GM12878 (cell line): ENCODE results near the gene GNG13. TPM values are rescaled to one million over a fixed set of nuclear protein-coding genes. Genes with fewer than 3 reads are reported as not detected.

Experiments
- ATAC-seq: fragments of 200-7000 bp; cut with Tn5 transposase; 3 replicates; pipeline ENCODE4 v1.9.1; 2020; ENCODE audit warnings: mild to moderate bottlenecking, moderate library complexity
- BruUV-seq: library from RNA; stranded (reverse); fragments of 400-500 nt; replicated peaks from 2 replicates; lab custom pipeline; 2021; lab: Mats Ljungman, UMichigan
- CTCF ChIA-PET: fragments of 300-600 bp; sonication (Branson Sonifier 250); formaldehyde crosslinking; extraction: SDS; loops from one replicate; lab custom pipeline; 2021; ENCODE audit warnings: inconsistent platforms; lab: Yijun Ruan, JAX
- POLR2A ChIA-PET: fragments of 350-600 bp; formaldehyde crosslinking; extraction: SDS; loops from one replicate; lab custom pipeline; 2021; ENCODE audit warnings: inconsistent platforms; lab: Charles Lee
- RAD21 ChIA-PET: fragments of 300-600 bp; sonication (Branson Sonifier 250); formaldehyde crosslinking; loops from one replicate; lab custom pipeline; 2023; ENCODE audit warnings: antibody characterized with exemption; ENCODE audit not compliant: unreplicated experiment; lab: Charles Lee
- SMC1A ChIA-PET: fragments of 300-600 bp; sonication (Branson Sonifier 250); formaldehyde crosslinking; loops from one replicate; lab custom pipeline; 2023; ENCODE audit not compliant: unreplicated experiment, uncharacterized antibody; lab: Charles Lee
- DNase-seq: peaks from one replicate; pipeline ENCODE4 v3.0.0-alpha.2; 2011; ENCODE audit warnings: low read depth, low spot score
- FAIRE-seq: peaks from 3 replicates; lab custom pipeline; 2011; peaks lifted over from hg19 to GRCh38; lab: Jason Lieb, UNC
- H2AFZ ChIP-seq: 2 replicates; pipeline ENCODE4 v1.6.0; 2011; ENCODE audit warnings: low read depth, low read length, control low read depth; ENCODE audit not compliant: control insufficient read depth
- H3K27ac ChIP-seq: 2 replicates; pipeline ENCODE4 v1.5.1; 2011; ENCODE audit warnings: control low read depth; ENCODE audit not compliant: control insufficient read depth, insufficient read depth
- H3K27me3 ChIP-seq, 2 experiments: replicated peaks in 1 of 2; 2 replicates each; pipeline versions ENCODE4 v1.6.0 to v1.6.1; 2011; ENCODE audit warnings: low read length in 1 of 2; ENCODE audit not compliant: control insufficient read depth in 2 of 2, insufficient read depth in 2 of 2
- H3K36me3 ChIP-seq, 2 experiments: 2 replicates each; pipeline ENCODE4 v1.5.1; 2011; ENCODE audit warnings: low read length in 1 of 2; ENCODE audit not compliant: control insufficient read depth in 2 of 2, insufficient read depth in 2 of 2
- H3K4me1 ChIP-seq: 2 replicates; pipeline ENCODE4 v1.6.1; 2011; ENCODE audit warnings: mild to moderate bottlenecking, low read length, moderate library complexity, mixed read lengths; ENCODE audit not compliant: control insufficient read depth, insufficient read depth
- H3K4me2 ChIP-seq: 2 replicates; pipeline ENCODE4 v1.6.0; 2011; ENCODE audit warnings: control low read depth; ENCODE audit not compliant: control insufficient read depth, insufficient read depth
- H3K4me3 ChIP-seq: fragments of 200-600 bp; sonication (generic); 2 replicates; pipeline ENCODE4 v1.5.1; 2016
- H3K79me2 ChIP-seq: 2 replicates; pipeline ENCODE4 v1.6.0; 2011; ENCODE audit warnings: low read length; ENCODE audit not compliant: control insufficient read depth, insufficient read depth
- H3K9ac ChIP-seq: 2 replicates; pipeline ENCODE4 v1.8.0; 2011; ENCODE audit warnings: low read length, control low read depth, mixed read lengths; ENCODE audit not compliant: control insufficient read depth, insufficient read depth
- H3K9me3 ChIP-seq: replicated peaks from 3 replicates; pipeline ENCODE4 v1.5.1; 2011; ENCODE audit warnings: mild to moderate bottlenecking, low read length; ENCODE audit not compliant: control insufficient read depth, insufficient read depth
- H4K20me1 ChIP-seq: 2 replicates; pipeline ENCODE4 v1.6.0; 2011; ENCODE audit not compliant: control insufficient read depth, insufficient read depth
- CREM ChIP-seq: IDR thresholded peaks from 2 replicates; pipeline ENCODE4 v1.6.1; 2014; ENCODE audit warnings: antibody characterized with exemption, low read depth
- KAT2A ChIP-seq: conservative IDR thresholded peaks from 2 replicates; pipeline ENCODE4 v1.6.1; 2011; ENCODE audit warnings: low read depth, low read length; ENCODE audit not compliant: control insufficient read depth
- SPI1 ChIP-seq: IDR thresholded peaks from 2 replicates; pipeline ENCODE4 v1.6.1; 2011; ENCODE audit warnings: low read depth, mild to moderate bottlenecking, low read length, moderate library complexity, borderline replicate concordance; ENCODE audit not compliant: insufficient read depth
- SRF ChIP-seq, 2 experiments: IDR thresholded peaks; 2 replicates each; pipeline ENCODE4 v1.6.1; 2011; ENCODE audit warnings: low read depth in 2 of 2, low read length in 2 of 2, mild to moderate bottlenecking in 1 of 2, moderate library complexity in 1 of 2
- ZNF274 ChIP-seq: IDR thresholded peaks from one replicate; pipeline ENCODE4 v1.8.0; 2011; ENCODE audit not compliant: insufficient read length, insufficient read depth
- WGBS: methylation state at CpG from one replicate; pipeline ENCODE4 v1.1.6; 2016; ENCODE audit warnings: low lambda C conversion rate; ENCODE audit not compliant: insufficient replicate concordance, insufficient coverage; ENCODE audit errors: missing lambda C conversion rate; 5-methylcytosine and 5-hydroxymethylcytosine counted together
- in situ Hi-C: fragments of 300-500 bp; cut with MboI; formaldehyde crosslinking; loops from 9 replicates; pipeline ENCODE4 v1.14.3; 2018; ENCODE audit warnings: mixed read lengths
- intact Hi-C: fragments of 100-400 bp; cut with micrococcal nuclease; formaldehyde crosslinking; loops from one replicate; pipeline ENCODE4 v1.14.2; 2022; ENCODE audit not compliant: unreplicated experiment
- polyA plus RNA-seq, 11 experiments: library from polyadenylated mRNA; depleted of rRNA in 4 of 11; unstranded in 6 of 11; stranded (reverse) in 5 of 11; fragments of >200 nt; fragmentation: Nextera tagmentation in 4 of 11; fragmentation: Illumina TruSeq in 1 of 11; extraction: Ambion mirVana in 4 of 11; extraction: Trizol in 1 of 11; gene quantifications; 1 replicate in 1 of 11; 2 replicates in 10 of 11; pipeline versions ENCODE4 v1.2.1 to v1.2.3, GENCODE V29; 2011 to 2016; ENCODE audit warnings: inconsistent platforms in 2 of 11, missing spikeins in 2 of 11, low read depth in 1 of 11
- total RNA-seq, 4 experiments: library from RNA; depleted of rRNA in 3 of 4; stranded (reverse); fragments of >200 nt in 3 of 4; fragmentation: Illumina TruSeq in 1 of 4; extraction: Trizol in 1 of 4; gene quantifications; 2 replicates each; pipeline versions ENCODE4 v1.2.1 to v1.2.3, GENCODE V29; 2013 to 2021

The GNG13 gene
- total and polyA plus RNA-seq, 10 of the 15 experiments (the other 5 are each of a cell fraction or from before 2014, with no cell fraction given) = not detected

GRCh38 chr16:782258-782657 lies 18.3 kb downstream of the GNG13 start:
- H3K9me3 ChIP-seq = no peaks in the 10 kb centered on the region
- RAD21 ChIA-PET = no interaction called here
- DNase-seq (no peak), ATAC-seq (no peak), FAIRE-seq (no peak)
- no peaks in the 10 kb centered on the region for H4K20me1 ChIP-seq
- H3K4me1 ChIP-seq = peaks cover 3% of the 10 kb centered on the region; the same call in 1 of the 2 replicates
- no TSS peak for BruUV-seq
- CTCF ChIA-PET = no interaction called here
- H3K79me2 ChIP-seq = peaks cover 3% of the 10 kb centered on the region
- SMC1A ChIA-PET = no interaction called here
- intact Hi-C loops = no loop called here
- H3K4me2 ChIP-seq = no peak overlapping the region
- H3K27me3 ChIP-seq = no peaks in the 10 kb centered on the region
- 20% methylated on average over 6 of the region's 6 CpGs for WGBS
- in situ Hi-C loops = no loop called here
- H3K9ac ChIP-seq = no peak overlapping the region
- POLR2A ChIA-PET = no interaction called here
- H3K4me3 ChIP-seq = no peak overlapping the region
- H3K36me3 ChIP-seq = peaks cover 0 to 5% of the 10 kb centered on the region in 2 experiments; a peak in 2 of 4 replicates
- H2AFZ ChIP-seq = no peak overlapping the region
- H3K27ac ChIP-seq = no peak overlapping the region
- TF ChIP-seq SPI1 = no peak

- RAD21 ChIA-PET = no interaction called here
- H3K27me3 ChIP-seq = no peaks in the 10 kb centered on the region
- intact Hi-C loops = no loop called here
- H2AFZ ChIP-seq = no peak overlapping the region
- H3K9me3 ChIP-seq = no peaks in the 10 kb centered on the region
- H3K4me2 ChIP-seq = no peak overlapping the region
- no peaks in the 10 kb centered on the region for H4K20me1 ChIP-seq
- no TSS peak for BruUV-seq
- ATAC-seq (no peak), DNase-seq (no peak)
- H3K27ac ChIP-seq = no peak overlapping the region
- 19% methylated on average over 19 of the region's 19 CpGs for WGBS
- SMC1A ChIA-PET = no interaction called here
- H3K4me1 ChIP-seq = no peaks in the 10 kb centered on the region
- H3K4me3 ChIP-seq = no peak overlapping the region
- CTCF ChIA-PET = no interaction called here
- H3K9ac ChIP-seq = no peak overlapping the region
- in situ Hi-C loops = no loop called here
- no peaks in the 10 kb centered on the region; the same call in none of the 2 replicates for H3K79me2 ChIP-seq
- TF ChIP-seq ZNF274 (no peak), SRF (IDR thresholded peaks at IDR 0.05; ENCODE audit: low read depth in 2 of 2, low read length in 2 of 2) (no peak), KAT2A (no peak), CREM (no peak)
- TF ChIP-seq, all 136 proteins: peak for 0
- POLR2A ChIA-PET = no interaction called here
- FAIRE-seq = no peak
- H3K36me3 ChIP-seq = peaks cover 0 to 5% of the 10 kb centered on the region in 2 experiments; a peak in 2 of 4 replicates
These were observed 19.1 kb downstream of the GNG13 start for GRCh38 chr16:781346-782010.
